ENCODE results near the gene RSPH10B.
"Not testable (repeated sequence)": the region's sequence is repeated elsewhere in the genome, so short reads cannot be mapped to it uniquely, and the experiment has no call there.

The RSPH10B gene

DNA sequence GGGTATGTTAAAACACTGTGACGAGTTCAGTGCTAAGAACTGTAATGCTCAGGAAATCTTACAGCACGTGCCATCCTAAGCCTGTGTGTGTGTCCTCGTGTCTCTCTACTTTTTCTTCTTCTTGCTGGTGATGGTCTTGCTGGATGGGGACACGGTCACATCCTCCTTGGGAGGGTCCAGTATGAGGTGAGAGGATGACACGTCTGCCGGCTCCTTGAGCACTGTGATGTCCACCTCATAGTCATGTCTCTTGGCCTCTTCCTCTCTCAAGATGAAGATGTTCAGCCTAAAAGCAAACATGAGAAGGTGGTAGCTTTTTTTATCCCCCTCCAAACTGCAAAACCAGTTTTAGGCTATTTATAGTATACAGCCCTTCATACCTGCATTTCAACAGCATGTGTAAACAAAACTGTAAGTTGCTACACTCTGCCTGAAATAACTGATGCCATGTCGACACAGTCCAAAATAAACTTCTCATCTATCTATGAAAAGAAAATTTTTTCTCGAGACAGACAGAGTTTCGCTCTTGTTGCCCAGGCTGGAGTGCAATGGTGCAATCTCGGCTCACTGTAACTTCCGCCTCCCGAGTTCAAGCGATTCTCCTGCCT, 44.1 kb downstream of the RSPH10B start:
- not testable (repeated sequence) for DNase-seq

DNA sequence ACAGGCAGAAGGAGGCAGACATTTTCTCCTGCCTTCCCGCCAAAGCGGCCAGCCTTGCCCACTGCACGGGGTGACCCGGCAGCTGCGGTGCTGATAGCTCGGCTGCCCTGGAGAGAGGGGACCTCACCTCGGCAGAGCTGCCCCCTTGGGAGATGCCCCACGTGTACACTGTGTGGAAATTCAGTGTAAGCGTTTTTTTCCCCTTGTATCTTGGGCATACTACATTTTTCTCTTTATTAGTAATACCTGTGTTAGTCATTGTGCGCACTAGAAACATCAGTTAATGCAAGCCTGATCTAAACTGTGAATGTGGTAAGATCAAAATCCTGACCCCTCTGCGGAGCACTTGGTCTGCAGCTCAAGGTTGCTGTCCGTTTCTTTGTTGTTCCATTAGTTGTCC, 45.9 kb downstream of the RSPH10B start:
- DNase-seq: not testable (repeated sequence)

DNA sequence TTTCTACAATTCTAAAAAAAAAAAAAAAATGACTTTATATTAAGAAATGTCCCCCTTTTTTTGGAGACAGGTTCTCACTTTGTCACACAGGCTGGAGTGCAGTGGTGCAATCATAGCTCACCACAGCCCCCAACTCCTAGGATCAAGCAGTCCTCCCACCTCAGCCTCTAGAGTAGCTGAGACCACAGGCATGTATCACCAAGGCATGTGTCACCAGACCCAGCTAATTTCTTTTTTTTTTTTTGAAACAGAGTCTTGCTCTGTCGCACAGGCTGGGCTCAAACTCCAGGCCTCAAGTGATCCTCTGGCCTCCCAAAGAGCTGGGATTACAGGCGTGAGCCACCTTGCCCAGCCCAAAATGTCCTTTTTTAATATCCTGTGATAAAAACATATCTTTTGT, 46.3 kb downstream of the RSPH10B start:
- not testable (repeated sequence) for DNase-seq

DNA sequence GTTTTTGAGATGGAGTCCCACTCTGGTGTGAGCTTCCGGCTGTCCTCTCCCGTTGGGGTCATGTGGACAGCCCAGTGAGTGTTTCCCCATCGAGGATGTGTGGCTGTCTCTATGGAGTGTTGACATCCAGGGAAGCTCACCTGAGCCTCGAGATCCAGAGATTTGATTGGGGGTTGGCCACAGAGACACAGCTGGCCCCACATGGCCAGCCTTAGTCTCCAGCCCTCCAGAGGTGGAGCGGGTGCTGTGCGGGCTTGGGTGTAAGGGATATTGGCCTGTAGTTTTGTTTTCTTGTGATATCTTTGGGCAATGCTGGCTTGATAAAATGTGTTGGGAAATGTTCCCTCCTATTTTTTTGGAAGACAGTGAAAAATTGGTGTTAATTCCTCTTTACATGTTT, 54.0 kb downstream of the RSPH10B start:
- not testable (repeated sequence) for DNase-seq

DNA sequence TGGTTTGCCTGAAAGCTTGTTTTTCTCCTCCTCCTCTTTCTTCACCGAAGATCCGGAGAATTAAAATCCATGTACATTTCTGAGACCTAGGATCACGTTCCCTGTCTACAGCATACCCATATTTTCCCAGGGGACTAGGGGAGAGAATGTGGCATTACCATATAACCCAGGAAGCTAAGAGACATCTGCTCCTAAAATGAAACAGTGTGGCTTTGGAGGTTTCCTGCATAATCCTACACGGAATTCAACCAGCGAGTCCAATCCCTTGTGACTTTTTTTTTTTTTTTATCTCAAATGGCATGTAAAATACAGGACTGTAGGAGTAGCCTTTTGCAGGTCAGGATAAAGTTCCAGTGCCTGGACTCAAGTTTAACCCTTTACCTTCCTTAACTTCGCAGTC, 61.7 kb downstream of the RSPH10B start:
- DNase-seq: not testable (repeated sequence)

DNA sequence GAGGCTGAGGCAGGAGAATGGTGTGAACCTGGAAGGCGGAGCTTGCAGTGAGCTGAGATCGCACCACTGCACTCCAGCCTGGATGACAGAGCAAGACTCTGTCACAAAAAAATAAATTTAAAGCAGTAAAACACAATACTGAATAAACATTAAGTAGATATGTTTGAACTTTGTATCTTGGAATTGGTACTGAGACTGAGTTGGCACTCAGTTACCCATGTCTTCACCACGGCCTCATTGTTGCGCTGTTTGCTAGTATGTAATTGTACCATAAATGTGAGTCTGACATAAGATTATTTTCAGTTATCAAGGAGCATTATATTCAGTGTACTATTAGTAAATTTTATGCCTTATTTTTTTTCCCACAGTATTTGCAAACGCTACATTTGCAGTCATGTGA, 65.8 kb downstream of the RSPH10B start:
- DNase-seq: not testable (repeated sequence)

DNA sequence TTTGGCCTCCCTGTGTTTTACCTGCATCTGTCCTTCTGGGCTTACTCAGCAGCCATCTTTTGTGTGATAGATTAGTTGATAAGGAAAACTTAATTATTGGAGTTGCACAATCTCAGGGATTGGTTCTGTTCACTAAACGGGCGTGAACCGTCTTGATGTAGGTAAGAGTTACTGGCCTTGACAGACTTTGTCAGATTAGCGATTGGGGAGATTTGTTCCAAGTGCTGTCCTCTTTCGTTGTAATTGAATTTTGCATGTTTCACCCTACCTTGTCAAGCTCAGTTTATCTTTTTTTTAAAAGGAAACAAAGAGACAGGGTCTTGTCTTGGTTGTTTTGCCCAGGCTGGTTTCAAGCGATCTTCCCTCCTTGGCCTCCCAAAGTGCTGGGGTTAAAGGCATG, 67.5 kb downstream of the RSPH10B start:
- DNase-seq: not testable (repeated sequence)

DNA sequence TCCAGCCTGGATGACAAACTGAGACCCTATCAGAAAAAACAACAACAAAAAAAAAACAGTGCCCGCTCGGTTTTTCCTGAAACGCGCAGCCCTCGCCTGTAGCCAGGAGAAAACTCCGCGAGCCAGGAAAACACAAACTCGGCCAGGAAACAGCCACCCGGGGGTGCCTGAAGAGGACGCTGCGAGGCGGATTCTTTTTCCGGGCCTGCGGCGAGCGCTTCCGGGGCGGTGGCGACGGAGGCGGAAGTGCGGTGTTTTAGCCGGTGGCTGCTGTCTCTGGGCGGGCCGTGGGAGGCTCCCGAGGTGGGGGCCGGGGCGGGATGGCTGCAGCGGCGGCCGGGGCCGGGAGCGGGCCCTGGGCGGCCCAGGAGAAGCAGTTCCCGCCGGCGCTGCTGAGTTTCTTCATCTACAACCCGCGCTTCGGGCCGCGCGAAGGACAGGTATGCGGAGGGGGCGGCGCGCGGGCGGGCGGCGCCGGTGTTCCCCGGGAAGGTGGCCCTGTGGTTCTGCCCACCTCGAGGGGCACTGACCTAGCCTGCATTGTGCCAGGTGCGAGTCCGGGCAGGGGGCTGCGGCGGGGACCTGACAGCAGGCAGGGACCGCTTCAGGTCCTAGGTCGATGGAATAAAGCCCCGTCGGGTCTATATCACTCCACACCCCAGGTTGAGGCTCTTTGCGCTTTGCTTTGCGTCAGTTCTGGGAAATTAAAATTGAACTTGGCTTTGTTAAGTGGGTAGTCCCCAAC, 71.8 kb downstream of the RSPH10B start, which contains the start of gene CCZ1:
TSS of gene CCZ1 (plus strand) at position 254 of the 745 bp plus-strand sequence. CDS start at position 321, 67 bp downstream.
- not testable (repeated sequence) for DNase-seq

DNA sequence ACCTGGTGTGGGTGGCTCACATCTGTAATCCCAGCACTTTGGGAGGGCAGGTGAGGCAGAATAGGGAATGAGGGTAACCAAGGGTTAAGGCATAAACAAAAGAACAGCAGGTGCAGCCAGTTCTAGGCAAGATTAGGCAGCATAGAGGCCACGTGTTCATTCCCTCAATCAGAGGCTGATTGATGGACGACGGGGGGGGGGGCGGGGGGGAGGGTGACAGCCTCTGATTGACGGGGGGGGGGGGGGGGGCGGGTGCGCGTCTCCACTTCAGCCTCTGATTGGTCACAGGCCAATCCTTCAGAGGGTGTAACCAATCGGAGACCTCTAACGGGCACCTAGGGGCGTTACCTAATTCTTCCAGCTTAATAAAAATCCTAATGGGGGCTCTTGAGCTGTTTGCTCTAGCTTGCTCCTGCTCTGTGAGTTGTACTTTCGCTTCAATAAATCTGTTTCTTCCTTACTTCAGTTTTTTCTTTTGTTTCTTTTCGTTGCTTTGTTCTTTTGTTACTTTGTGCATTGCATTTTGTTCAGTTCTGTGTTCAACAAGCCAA, 73.0 kb downstream of the RSPH10B start:
- DNase-seq: not testable (repeated sequence)

DNA sequence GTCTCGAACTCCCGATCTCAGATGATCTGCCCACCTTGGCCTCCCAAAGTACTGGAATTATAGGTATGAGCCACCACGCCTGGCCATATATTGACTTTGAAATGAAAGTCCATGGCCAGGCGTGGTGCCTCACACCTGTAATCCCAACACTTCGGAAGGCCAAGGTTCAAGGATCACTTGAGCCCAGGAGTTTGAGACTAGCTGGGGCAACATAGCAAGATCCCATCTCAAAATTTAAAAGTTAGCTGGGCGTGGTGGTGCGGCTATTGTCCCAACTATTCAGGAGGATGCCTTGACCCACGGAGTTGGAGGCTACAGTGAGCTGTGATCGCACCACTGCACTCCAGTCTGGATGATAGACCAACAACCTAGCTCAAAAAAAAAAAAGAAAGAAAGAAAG, 78.0 kb downstream of the RSPH10B start:
- DNase-seq: no peak

DNA sequence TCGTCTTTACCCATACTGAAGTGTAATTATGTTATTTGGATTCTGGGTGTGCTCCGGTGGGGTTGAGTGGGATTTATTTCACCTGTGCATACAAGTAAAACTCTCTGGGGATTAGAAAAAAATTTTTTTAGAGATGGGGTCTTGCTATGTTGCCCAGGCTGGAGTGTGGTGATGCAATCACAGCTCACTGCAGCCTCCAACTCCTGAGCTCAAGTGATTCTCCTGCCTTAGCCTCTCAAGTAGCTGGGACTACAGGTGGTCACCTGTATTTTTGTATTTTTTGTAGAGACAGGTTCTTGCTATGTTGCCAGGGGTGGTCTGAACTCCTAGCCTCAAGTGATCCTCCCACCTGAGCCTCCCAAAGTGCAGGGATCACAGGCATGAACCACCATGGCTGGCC, 80.2 kb downstream of the RSPH10B start:
- not testable (repeated sequence) for DNase-seq

DNA sequence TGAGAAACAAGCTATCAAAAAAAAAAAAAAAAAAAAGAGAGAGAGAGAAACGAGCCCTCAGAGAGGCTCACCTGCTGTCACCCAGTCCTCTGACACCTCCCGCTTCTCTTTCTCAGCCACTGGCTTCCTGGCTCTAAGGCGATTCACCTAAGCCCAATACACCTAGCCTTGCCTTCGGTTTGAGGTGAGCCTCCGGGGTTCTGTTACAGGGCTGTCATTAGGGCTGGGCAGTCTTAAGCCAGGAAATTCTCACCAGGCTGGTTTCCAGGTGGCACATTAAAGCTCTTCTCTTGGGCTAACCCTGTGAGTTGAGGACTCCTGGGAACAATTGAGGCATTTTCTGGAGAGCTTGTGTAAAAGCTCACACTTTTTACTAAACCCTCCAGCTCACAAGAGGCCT, 82.5 kb downstream of the RSPH10B start:
- peak; percentile 68 for DNase-seq

DNA sequence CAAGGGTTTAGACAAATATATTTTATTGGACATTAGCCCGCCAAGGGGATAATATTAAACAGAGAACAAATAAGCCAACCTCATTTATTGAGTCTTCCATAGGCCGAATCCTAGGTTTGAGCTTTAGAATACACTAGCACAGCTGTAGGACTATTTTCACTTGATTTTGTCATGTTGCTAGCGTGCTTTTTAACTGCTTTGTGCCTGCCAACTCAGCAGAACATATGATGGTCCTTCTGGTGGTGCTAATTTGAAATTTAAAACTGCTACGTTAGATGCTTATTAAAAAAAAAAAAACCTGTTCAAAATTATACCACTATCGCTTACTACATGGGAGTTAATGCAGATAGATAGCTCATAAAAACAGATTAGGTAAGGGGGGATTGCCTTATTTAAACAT, 86.1 kb downstream of the RSPH10B start:
- not testable (repeated sequence) for DNase-seq

DNA sequence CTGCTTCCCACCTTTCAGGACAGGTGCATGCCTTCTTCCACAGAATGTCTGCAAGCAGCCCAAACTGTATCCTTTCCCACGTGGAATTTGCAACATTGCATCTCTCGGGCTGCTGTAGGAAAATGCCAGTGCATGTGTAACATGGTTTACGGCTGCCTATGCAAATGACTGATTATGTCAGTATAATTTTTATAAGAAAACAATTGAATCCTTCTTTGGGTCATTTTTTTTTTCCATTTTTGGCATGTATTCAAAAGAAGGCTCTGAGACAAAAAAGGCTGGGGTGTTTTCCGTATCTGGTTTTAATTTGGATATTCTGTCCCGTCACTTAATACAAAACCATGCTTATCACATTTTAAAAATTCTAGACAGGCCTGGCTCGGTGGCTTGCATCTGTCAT, 90.4 kb downstream of the RSPH10B start:
- not testable (repeated sequence) for DNase-seq

DNA sequence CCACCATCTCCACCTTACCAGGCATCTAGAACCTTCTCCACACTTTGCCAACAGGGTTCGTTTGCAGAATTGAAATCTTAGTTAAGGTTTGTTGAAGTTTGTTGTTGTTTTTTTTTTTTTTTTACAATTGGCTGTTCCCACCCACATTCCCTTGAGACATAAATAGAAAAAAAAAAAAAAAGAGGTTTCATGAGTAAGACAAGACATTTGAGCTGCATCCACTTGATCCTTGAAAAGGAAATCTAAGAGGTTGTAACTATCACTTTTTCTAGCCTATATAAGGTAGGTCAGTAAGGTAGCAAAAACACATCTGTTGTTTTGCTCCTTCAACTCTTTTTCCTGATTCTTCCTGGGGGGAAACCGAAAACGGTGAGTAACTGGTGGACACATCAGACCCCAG, 90.9 kb downstream of the RSPH10B start:
- not testable (repeated sequence) for DNase-seq
